Activated naive CD4-positive, alpha-beta T cell treated with anti-CD3 and anti-CD28 coated beads, Interleukin-2, amount 50 U/mL, for 24 hours (primary cell): ENCODE measurements around the gene RELT.

Source experiments
- H3K27ac Mint-ChIP-seq: one replicate; pipeline ENCODE4 v1.8.0; 2021; ENCODE audit warnings: mild to moderate bottlenecking, mixed read lengths
- H3K27me3 Mint-ChIP-seq: one replicate; pipeline ENCODE4 v1.8.0; 2021; ENCODE audit warnings: mixed read lengths
- H3K36me3 Mint-ChIP-seq: one replicate; pipeline ENCODE4 v1.8.0; 2021; ENCODE audit warnings: mixed read lengths
- H3K4me1 Mint-ChIP-seq: one replicate; pipeline ENCODE4 v1.8.0; 2021; ENCODE audit warnings: mixed read lengths
- H3K4me3 Mint-ChIP-seq: one replicate; pipeline ENCODE4 v1.8.0; 2021; ENCODE audit warnings: mild to moderate bottlenecking, mixed read lengths
- H3K9me3 Mint-ChIP-seq: one replicate; pipeline ENCODE4 v1.8.0; 2021; ENCODE audit warnings: mixed read lengths

Gene RELT

DNA sequence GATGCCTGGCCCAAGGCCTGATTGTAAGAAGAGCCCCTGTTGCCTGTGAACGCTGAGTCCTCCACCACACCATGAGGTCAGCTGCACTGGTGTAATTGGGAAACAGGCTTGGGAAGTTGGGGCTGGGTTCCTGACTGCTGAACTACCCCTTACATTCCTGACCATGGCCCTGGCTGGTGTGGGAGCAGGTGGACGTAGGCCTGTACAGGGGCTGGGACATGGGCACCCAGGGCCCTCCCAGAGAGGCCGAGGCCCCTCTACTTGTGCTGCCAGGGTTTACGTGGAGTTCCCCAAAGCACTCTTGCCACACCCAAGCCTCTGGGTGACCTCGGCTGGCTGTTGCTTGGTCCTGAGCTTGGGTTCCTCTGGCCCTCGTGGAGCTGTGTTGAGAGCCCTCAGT is 5.4 kb downstream of the RELT start:
- Mint-ChIP-seq H3K4me3 (no peak overlapping the region), H3K27me3 (no peaks in the 10 kb centered on the region), H3K4me1 (peaks cover 81% of the 10 kb centered on the region), H3K36me3 (peaks cover 3% of the 10 kb centered on the region), H3K9me3 (no peaks in the 10 kb centered on the region), H3K27ac (no peak overlapping the region)

DNA sequence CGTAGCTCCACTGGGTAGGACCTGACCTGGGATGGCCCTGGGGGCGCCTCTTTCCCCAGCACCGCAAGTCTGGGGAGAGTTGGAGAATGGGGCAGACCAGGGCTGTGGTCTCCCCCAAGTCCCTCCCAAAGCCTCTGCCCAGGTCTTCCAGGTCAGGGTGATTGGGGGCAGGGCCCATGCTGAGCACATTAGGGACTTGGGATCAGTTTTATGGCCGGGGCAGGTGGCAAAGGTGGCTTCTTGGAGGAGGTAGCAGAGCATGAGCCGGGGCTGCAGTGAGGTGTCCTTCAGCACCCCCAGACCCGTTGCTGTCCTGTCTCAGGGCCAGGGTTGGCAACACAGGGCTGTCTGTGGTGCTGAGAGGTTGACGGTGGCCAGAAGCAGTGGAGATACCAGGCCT is 6.0 kb downstream of the RELT start:
- Mint-ChIP-seq H3K27ac (no peak overlapping the region), H3K27me3 (no peaks in the 10 kb centered on the region), H3K9me3 (no peaks in the 10 kb centered on the region), H3K4me1 (peaks cover 79% of the 10 kb centered on the region), H3K4me3 (no peak overlapping the region), H3K36me3 (no peaks in the 10 kb centered on the region)

DNA sequence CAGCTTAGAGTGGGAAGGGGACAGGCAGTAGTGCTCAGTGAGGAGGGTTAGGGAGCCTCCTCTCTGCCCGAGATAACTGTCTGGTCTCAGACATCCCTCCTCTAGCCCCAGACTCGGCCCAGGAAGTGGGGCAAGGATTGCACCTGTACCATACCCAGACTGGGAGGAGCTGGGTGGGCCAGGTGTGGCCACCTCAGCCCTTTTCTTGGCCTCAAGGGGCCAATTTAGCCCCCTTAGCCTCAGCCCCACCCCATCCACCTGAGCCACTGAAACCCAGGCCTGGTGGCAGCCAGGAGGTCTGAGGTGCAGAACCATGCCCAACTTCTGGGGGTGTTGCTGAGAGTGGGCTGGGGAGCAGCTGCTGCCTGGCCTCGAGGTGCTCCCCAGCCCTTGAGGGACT is 6.5 kb downstream of the RELT start:
- Mint-ChIP-seq H3K27ac (no peak overlapping the region), H3K36me3 (no peaks in the 10 kb centered on the region), H3K4me3 (no peak overlapping the region), H3K9me3 (no peaks in the 10 kb centered on the region), H3K4me1 (peaks cover 77% of the 10 kb centered on the region), H3K27me3 (no peaks in the 10 kb centered on the region)

DNA sequence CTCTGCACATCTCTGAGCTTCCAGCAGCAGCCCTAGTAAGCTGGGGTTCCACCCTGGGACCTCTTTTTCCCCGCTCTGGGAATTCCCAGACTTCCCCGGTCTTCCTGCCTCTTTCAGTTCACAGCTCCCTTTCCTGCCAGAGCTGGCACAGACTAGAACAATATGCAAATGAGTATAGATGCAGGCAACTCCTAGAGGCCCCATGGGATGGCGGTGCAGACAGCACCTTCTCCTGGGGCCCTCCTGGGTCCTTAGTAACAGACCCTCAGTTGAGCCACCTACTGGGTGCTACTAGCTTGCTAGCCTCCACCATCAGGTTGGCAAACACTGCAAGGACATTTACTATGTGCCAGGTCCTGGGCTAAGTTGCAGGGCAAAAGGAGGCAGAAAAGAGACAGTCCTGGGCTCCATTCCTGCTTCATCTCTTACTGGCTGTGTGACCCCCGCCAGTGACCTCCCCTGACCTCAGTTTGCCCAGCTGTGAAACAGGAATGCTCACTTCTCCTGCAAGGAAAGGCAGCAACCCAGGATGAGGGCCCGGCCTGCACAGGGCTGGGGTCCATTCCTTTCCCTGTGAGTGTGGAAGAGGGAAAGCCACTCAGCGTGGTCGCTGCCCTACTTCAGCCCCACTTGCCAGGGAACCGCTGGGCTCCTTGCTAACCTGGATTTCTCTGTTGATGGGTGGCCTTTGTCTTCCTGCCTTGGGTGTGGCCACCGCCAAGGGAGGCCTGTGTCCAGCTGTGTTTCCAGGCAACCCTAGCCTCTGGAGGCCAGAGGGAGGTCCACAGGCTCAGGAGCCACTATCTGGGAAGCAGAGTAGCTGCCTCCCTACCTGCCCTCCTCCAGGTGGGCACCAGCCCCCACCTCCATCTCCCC is 7.3 kb downstream of the RELT start:
- no peaks in the 10 kb centered on the region for H3K9me3 Mint-ChIP-seq
- peaks cover 77% of the 10 kb centered on the region for H3K4me1 Mint-ChIP-seq
- no peaks in the 10 kb centered on the region for H3K36me3 Mint-ChIP-seq
- H3K27ac Mint-ChIP-seq = no peak overlapping the region
- H3K4me3 Mint-ChIP-seq = no peak overlapping the region
- no peaks in the 10 kb centered on the region for H3K27me3 Mint-ChIP-seq

DNA sequence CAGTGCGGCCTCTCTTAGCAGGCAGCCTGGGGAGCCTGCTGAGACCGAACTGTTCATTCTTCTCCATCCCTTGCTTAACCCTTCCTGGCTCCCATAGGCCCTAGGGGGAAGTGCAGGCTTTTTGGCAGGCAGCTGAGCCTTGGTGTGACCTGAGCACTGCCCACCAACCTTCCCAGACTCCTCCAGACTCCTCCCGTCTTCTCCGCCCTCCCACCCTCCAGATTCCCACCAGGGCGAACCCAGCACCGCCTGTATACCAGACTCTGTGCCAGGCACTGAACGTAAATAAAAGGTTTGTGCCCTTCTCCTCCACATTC is 7.9 kb downstream of the RELT start:
- peak overlapping the region; percentile 17 for H3K4me3 Mint-ChIP-seq
- no peaks in the 10 kb centered on the region for H3K9me3 Mint-ChIP-seq
- peaks cover 72% of the 10 kb centered on the region for H3K4me1 Mint-ChIP-seq
- H3K27me3 Mint-ChIP-seq = no peaks in the 10 kb centered on the region
- H3K36me3 Mint-ChIP-seq = no peaks in the 10 kb centered on the region
- H3K27ac Mint-ChIP-seq = no peak overlapping the region

DNA sequence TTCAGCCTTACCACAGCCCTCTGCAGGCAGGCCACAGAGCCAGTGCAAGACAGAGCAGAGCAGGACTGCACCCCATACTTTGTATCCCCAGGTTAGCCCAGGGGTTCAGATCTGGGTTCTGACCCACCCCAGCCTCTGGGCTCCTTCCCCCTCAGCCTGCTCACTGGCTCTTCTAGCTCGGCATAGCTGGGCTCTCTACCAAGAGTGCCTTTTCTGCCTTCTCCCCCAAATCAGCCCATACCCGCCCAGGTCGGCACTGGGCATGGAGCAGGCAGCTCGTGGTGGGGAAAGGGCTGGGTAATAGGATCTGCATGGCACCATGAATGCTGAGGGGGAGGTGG is 8.3 kb downstream of the RELT start:
- H3K4me1 Mint-ChIP-seq = peaks cover 73% of the 10 kb centered on the region
- peak overlapping the region; percentile 17 for H3K4me3 Mint-ChIP-seq
- no peaks in the 10 kb centered on the region for H3K27me3 Mint-ChIP-seq
- H3K27ac Mint-ChIP-seq = no peak overlapping the region
- no peaks in the 10 kb centered on the region for H3K36me3 Mint-ChIP-seq
- no peaks in the 10 kb centered on the region for H3K9me3 Mint-ChIP-seq

DNA sequence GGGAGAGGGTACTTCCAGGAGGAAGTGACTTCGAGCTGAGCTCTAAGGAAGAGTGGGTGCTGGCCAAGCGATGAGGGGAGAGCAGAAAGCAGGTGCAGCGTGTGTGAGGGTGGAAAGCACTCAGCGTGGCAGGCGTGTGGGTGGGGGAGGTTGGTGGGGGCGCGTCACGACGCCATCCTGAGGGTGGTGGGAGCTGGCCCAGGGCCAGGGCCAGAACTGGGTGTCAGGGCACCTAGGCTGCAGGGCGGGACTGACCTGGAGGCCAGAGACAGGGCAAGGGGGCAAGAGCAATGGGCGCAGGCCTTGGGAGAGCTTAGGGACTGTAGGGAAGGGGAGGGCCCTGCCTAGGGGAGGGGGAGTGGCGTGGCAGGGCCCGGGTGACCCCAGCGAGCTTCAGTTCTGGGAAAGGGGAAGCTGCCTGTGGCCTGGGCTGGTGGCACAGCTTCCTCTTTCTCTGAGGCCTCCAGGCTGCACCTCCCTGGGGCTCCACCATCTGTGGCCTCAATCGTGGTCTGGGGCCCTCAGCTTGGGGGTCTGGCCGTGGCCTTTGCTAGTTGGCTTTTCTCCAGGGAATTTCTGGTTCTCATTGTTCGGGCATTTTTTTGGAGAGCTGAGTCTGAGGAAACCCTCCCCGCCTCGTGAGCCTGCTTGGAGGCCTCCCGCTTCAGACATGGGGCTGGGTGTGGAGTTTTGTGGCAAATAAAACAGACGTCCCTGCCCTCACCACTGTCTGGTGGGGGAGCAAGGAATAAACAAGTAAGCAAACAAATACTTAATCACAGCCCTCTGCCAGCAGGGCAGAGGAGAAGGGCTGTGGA is 8.9 kb downstream of the RELT start:
- Mint-ChIP-seq H3K9me3 (no peaks in the 10 kb centered on the region), H3K36me3 (peaks cover 3% of the 10 kb centered on the region), H3K27ac (peak overlapping the region; percentile 30), H3K27me3 (no peaks in the 10 kb centered on the region), H3K4me1 (peaks cover 71% of the 10 kb centered on the region), H3K4me3 (no peak overlapping the region)

DNA sequence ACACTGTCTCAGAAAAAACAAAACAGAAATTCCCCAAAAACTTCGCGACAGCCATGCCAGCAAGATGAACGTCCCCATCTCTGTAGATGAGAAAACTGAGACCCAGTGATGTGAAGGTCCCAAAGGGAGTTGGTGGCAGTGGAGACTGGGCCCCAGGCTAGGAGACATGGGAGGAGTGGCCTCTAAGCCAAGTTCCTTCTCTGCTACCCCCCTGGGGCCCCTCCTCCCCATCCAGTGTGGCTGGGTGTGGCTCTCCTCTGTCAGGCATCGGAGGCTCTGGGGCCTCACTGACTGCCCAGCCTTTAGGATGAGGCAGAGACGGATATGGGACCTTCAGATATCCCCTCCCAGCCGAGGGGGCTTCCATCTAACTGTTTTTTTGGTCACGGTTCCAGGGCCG is 9.8 kb downstream of the RELT start:
- Mint-ChIP-seq H3K4me1 (peaks cover 66% of the 10 kb centered on the region), H3K27me3 (no peaks in the 10 kb centered on the region), H3K27ac (no peak overlapping the region), H3K4me3 (no peak overlapping the region), H3K9me3 (no peaks in the 10 kb centered on the region), H3K36me3 (peaks cover 3% of the 10 kb centered on the region)

DNA sequence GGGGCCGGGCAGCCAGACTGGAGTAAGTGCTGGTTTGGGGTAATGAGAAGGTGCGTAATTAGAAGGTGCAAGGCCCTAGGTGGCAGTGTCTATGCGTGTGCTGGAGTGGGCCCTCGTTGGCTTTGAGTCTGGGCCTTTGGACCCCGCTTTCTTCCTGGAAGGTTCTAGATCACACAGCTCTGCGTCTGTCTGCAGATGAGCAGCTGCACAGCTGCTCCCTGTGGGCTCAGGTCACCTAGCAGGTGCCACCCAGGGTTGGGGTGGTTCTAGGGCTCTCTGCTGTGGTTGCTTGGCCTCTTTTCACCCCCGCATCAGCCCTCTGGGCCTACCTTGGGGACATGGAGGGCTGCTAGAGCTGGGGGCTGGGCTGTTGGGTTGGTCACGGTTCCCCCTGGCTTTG is 10.3 kb downstream of the RELT start:
- no peak overlapping the region for H3K27ac Mint-ChIP-seq
- H3K9me3 Mint-ChIP-seq = no peaks in the 10 kb centered on the region
- H3K27me3 Mint-ChIP-seq = no peaks in the 10 kb centered on the region
- no peak overlapping the region for H3K4me3 Mint-ChIP-seq
- peaks cover 3% of the 10 kb centered on the region for H3K36me3 Mint-ChIP-seq
- peaks cover 63% of the 10 kb centered on the region for H3K4me1 Mint-ChIP-seq

DNA sequence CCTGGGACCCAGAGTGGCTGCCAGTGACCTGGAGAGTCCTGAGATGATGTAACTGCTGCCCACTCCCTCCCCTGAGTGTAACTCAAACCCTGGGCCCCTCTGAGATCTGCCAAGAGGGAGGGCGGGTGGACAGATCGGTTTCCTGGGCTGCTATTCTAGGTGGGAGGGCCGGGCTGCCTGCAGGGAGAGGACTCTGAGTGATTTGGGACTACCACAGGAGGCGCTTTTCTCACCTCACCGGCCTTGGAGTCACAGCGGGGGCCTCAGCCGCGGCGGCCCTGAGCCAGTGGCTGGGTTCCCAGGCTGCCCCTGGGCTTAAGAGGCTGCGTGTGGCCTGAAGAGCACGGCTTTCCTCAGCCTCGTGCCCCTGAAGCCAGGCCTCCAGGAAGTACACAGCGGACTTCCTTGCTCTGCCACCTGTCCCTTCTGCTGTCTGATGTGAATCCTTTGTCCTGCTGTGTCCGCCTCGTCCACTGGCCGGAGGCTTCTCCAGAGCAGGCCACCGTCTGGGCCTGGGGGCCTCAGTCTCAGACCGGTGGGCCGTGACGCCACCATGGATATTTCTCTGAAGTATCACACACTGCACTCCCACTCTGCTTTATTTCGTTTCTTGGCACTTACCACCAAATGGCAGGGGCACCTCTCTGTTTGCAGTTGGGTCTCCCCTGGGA is 11.5 kb downstream of the RELT start:
- H3K4me3 Mint-ChIP-seq = no peak overlapping the region
- H3K27me3 Mint-ChIP-seq = no peaks in the 10 kb centered on the region
- peak overlapping the region; percentile 21 for H3K27ac Mint-ChIP-seq
- peaks cover 55% of the 10 kb centered on the region for H3K4me1 Mint-ChIP-seq
- peaks cover 3% of the 10 kb centered on the region for H3K36me3 Mint-ChIP-seq
- no peaks in the 10 kb centered on the region for H3K9me3 Mint-ChIP-seq

DNA sequence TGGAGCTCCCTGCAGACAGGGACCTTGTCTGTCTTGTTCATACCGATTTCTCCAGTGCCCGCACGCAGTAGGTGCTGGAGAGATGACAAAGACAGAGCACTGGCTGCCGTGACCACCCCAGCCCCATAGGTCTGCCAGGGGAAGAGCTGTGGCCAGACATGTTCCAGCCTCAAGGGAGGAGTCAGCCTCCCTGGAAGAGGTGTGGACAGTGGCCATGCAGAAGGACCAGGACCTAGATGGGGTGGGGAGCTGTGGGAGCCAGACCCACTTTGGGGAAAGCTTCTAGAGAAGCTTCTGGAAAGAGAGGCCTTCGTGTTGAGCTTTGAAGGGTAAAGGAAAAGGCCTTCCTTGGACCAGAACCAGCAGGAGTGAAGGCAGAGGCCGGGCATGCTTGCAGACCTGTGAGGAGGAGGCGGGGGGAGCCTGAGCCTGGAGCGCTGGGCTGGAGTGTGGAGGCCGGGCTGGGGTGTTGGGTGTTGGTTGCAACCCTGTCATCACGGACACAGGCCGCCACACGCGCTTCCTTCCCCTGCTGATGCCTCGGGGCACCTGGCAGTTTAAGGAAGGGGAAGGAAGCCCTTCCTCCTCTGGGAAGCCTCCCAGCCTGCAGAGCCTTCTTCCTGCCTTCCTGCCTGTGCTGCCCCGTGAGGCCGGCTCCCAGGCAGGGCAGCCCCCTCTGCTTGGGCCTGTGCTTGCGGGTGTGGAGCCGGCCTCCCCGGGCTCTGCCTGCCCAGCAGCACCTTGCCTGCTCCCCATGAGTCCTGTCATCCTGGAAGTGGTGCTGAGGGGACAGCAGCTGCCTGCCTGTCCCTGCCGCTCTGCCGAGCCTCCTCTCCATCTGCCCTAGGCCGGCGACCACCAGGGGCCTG is 12.3 kb downstream of the RELT start:
- no peaks in the 10 kb centered on the region for H3K9me3 Mint-ChIP-seq
- H3K27ac Mint-ChIP-seq = peak overlapping the region; percentile 21
- H3K4me3 Mint-ChIP-seq = no peak overlapping the region
- H3K36me3 Mint-ChIP-seq = peaks cover 3% of the 10 kb centered on the region
- no peaks in the 10 kb centered on the region for H3K27me3 Mint-ChIP-seq
- peaks cover 50% of the 10 kb centered on the region for H3K4me1 Mint-ChIP-seq

DNA sequence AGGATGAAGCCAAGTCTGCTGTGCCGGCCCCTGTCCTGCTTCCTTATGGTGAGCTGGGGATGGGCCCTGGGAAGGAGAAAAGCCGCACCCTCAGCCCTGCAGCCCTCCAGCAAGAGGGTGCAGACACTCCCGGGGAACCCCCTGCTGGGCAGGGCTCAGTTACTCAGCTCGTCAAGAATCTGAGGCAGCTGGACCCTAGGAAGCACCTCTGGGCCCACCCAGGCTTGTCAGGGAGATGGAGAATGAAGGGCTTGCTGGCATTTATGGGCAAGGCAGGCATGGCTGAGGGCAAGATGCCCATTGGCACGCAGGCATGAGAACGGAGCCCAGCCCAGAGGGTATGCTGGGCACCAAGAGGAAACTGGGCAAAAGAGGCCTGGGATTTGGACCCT is 12.9 kb downstream of the RELT start:
- H3K27ac Mint-ChIP-seq = no peak overlapping the region
- no peaks in the 10 kb centered on the region for H3K27me3 Mint-ChIP-seq
- H3K36me3 Mint-ChIP-seq = peaks cover 3% of the 10 kb centered on the region
- no peaks in the 10 kb centered on the region for H3K9me3 Mint-ChIP-seq
- peaks cover 43% of the 10 kb centered on the region for H3K4me1 Mint-ChIP-seq
- H3K4me3 Mint-ChIP-seq = no peak overlapping the region

DNA sequence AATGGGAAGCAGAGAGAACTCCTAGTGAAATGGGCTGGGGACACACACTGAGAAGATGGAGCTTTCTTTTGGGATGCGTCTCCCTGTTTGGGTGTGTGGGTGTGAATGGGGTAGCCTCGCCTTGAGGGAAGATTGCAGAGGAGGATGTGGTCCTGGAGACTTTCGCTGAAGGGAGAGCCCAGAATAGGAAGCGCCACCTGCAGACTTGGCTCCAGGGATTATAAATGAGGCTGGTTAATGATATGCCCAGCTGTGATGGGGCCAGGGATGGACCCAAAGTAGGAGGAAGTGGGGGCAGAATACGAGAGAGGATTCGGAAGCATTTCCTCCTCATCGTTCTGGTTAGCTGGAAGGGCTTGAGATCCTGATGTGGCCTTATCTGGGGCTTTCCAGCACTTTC is 13.7 kb downstream of the RELT start:
- Mint-ChIP-seq H3K27me3 (no peaks in the 10 kb centered on the region), H3K9me3 (no peaks in the 10 kb centered on the region), H3K36me3 (peaks cover 3% of the 10 kb centered on the region), H3K27ac (no peak overlapping the region), H3K4me1 (peaks cover 35% of the 10 kb centered on the region), H3K4me3 (no peak overlapping the region)

DNA sequence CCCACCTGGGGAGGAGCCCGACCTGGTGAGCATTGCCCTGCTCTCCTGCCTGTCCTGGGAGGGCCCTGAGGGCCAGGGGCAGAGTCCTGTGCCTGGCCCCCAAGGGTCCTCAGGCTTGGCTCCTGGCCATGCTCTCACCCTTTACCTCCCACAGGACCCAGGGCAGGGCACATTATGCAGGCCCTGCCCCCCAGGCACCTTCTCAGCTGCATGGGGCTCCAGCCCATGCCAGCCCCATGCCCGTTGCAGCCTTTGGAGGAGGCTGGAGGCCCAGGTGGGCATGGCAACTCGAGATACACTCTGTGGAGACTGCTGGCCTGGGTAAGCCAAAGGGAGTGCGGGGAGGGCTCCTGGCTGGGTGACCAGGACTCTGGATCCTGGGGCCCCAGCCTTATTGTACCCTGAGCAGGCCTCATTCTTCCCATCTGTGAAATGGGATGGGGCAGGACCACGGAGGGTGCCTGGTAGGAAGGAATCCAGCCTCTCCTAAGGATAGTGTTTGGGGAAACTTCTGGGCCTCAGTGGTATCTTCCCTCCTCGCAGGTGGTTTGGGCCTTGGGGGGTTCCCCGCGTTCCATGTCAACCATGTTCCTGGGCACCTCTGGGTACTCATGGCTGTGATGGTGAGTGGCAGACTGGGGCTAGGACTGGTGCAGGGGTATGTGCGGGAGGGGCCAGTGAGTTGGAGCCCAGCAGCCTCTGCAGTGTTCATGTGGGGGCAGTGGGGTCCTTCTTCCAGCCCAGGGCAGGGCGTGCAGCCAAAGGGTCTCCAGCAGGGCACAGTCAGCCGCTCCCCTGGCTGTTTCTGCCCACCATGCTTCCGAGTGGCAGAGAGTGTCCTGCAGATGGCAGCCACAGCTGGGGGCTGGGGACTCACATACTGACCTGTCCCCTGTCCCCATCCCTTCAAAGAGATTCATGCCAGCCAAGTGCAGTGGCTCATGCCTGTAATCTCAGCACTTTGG is 14.7 kb downstream of the RELT start:
- Mint-ChIP-seq H3K36me3 (peaks cover 3% of the 10 kb centered on the region), H3K27me3 (no peaks in the 10 kb centered on the region), H3K4me3 (no peak overlapping the region), H3K27ac (no peak overlapping the region), H3K9me3 (no peaks in the 10 kb centered on the region), H3K4me1 (peaks cover 26% of the 10 kb centered on the region)
